Loucy (cell line): Measurements from ENCODE around the gene SCPEP1.

Source experiments
- CTCF ChIP-seq: fragments of 200-600 bp; sonication (generic); conservative IDR thresholded peaks from 2 replicates; pipeline ENCODE4 v1.5.1; 2014; ENCODE audit warnings: mild to moderate bottlenecking, antibody characterized with exemption, low read length
- EZH2phosphoT487 ChIP-seq: fragments of 200-600 bp; IDR thresholded peaks from 2 replicates; pipeline ENCODE4 v1.6.1; 2018; ENCODE audit warnings: antibody characterized with exemption, mild to moderate bottlenecking, moderate library complexity, borderline replicate concordance

- TF ChIP-seq CTCF (no peak), EZH2phosphoT487 (no peak)
Measured at GRCh38 chr17:56982312-56982711, 4.4 kb downstream of the SCPEP1 start.
